SK-N-SH (cell line): ENCODE measurements around the gene CDC42EP4.

Experiments
- FOXJ3 ChIP-seq: sonication (generic); formaldehyde crosslinking; IDR thresholded peaks from 2 replicates; pipeline ENCODE4 v1.5.1; 2020; ENCODE audit warnings: mild to moderate bottlenecking, missing genetic modification reagents
- MXI1 ChIP-seq: IDR thresholded peaks from 2 replicates; pipeline ENCODE4 v1.6.1; 2012; ENCODE audit warnings: mild to moderate bottlenecking, low read depth, low read length, improper control_type of control experiment
- POLR2AphosphoS5 ChIP-seq: IDR thresholded peaks from 2 replicates; pipeline ENCODE4 v1.6.1; 2012; ENCODE audit warnings: low read depth, low read length
- RFX5 ChIP-seq: IDR thresholded peaks from 2 replicates; pipeline ENCODE4 v1.6.1; 2012; ENCODE audit warnings: mild to moderate bottlenecking, improper control_type of control experiment, low read length
- TF ChIP-seq, protein P1 (sequence below): fragments of 150-350 bp; IDR thresholded peaks from 2 replicates; pipeline ENCODE4 v1.6.1; 2017; ENCODE audit warnings: antibody characterized with exemption, low read length, low read depth, borderline replicate concordance
- TF ChIP-seq, protein P2 (sequence below): fragments of 200-600 bp; sonication (generic); IDR thresholded peaks from 2 replicates; pipeline ENCODE4 v1.6.1; 2017; ENCODE audit warnings: antibody characterized with exemption, mild to moderate bottlenecking, moderate library complexity

DNA sequence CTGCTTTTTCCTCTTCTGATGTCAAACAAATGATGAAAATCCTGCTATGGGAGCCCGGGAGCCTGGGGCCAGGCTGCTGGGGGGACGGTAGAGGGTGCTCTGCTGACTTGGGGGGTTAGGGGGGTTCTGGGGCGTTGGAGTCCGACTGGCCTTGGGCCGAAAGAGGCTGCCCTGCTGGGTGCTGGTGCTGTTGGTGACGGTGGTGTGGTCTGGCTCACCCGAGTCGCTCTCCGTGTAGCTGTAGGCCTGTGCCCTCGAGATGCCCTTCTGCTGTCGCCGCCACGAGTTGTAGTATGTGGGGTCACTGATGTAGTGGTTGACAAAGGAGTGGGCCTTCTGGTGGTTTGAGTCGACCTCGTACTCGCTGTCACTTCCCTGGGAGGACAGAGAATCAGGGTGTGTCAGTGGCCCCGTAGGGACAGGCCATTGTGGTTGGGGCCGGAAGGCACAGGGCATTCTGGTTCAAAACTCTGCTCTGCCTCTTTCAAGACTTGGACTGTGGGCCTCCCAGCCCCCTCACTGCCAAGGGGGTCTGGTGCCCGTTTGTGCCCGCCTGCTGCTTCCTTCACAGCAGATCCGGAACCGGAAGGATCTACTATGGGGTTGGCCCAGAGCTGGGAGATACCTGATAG lies 26.9 kb upstream of the CDC42EP4 start:
- TF ChIP-seq RFX5 (no peak), MXI1 (no peak), FOXJ3 (CRISPR knock-in tag) (no peak), POLR2AphosphoS5 (no peak)
- TF ChIP-seq, protein P1, sequence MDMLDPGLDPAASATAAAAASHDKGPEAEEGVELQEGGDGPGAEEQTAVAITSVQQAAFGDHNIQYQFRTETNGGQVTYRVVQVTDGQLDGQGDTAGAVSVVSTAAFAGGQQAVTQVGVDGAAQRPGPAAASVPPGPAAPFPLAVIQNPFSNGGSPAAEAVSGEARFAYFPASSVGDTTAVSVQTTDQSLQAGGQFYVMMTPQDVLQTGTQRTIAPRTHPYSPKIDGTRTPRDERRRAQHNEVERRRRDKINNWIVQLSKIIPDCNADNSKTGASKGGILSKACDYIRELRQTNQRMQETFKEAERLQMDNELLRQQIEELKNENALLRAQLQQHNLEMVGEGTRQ: no peak
- TF ChIP-seq, protein P2, sequence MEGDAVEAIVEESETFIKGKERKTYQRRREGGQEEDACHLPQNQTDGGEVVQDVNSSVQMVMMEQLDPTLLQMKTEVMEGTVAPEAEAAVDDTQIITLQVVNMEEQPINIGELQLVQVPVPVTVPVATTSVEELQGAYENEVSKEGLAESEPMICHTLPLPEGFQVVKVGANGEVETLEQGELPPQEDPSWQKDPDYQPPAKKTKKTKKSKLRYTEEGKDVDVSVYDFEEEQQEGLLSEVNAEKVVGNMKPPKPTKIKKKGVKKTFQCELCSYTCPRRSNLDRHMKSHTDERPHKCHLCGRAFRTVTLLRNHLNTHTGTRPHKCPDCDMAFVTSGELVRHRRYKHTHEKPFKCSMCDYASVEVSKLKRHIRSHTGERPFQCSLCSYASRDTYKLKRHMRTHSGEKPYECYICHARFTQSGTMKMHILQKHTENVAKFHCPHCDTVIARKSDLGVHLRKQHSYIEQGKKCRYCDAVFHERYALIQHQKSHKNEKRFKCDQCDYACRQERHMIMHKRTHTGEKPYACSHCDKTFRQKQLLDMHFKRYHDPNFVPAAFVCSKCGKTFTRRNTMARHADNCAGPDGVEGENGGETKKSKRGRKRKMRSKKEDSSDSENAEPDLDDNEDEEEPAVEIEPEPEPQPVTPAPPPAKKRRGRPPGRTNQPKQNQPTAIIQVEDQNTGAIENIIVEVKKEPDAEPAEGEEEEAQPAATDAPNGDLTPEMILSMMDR: no peak
